Ureter (tissue), 1 donor: ENCODE data around the gene SOBP. TPM values are rescaled to one million over a fixed set of nuclear protein-coding genes. Genes with fewer than 3 reads are reported as not detected.
"Not testable (repeated sequence)": the region's sequence is repeated elsewhere in the genome, so short reads cannot be mapped to it uniquely, and the experiment has no call there.

ENCODE experiments used
- DNase-seq: peaks from one replicate; pipeline ENCODE4 v3.0.0-alpha.2; 2020; ENCODE audit warnings: low spot score
- total RNA-seq: library from RNA; stranded (reverse); gene quantifications from one replicate; pipeline ENCODE4 v1.2.4, GENCODE V29; 2023
- donor health status: DM: yes; HTN: yes; CAD: no.

The SOBP gene
- total RNA-seq, 1 donor from 2014 or later, result 12.6 TPM

- not testable (repeated sequence) for DNase-seq
Measured at GRCh38 chr6:107553121-107553520, 63.2 kb downstream of the SOBP start.

- DNase-seq, result no peak
Measured at GRCh38 chr6:107554326-107554725, 64.4 kb downstream of the SOBP start.

GRCh38 chr6:107554918-107555317 lies 65.0 kb downstream of the SOBP start:
- DNase-seq, result no peak

- no peak for DNase-seq
Measured at GRCh38 chr6:107555449-107555848, 65.5 kb downstream of the SOBP start.

GRCh38 chr6:107556082-107556481 lies 66.2 kb downstream of the SOBP start:
- DNase-seq, result no peak

GRCh38 chr6:107557698-107558097 lies 67.8 kb downstream of the SOBP start:
- DNase-seq, result no peak

GRCh38 chr6:107560657-107561056 lies 70.7 kb downstream of the SOBP start:
- DNase-seq, result no peak

GRCh38 chr6:107561306-107561705 lies 71.4 kb downstream of the SOBP start:
- peak; percentile 45 for DNase-seq

- DNase-seq, result no peak
Measured at GRCh38 chr6:107563694-107564588, 74.0 kb downstream of the SOBP start.

GRCh38 chr6:107564589-107564951 lies 74.7 kb downstream of the SOBP start:
- no peak for DNase-seq

GRCh38 chr6:107565165-107565723 lies 75.3 kb downstream of the SOBP start:
- no peak for DNase-seq

GRCh38 chr6:107567643-107568042 lies 77.7 kb downstream of the SOBP start:
- DNase-seq, result no peak

GRCh38 chr6:107569473-107569872 lies 79.6 kb downstream of the SOBP start:
- DNase-seq, result no peak

- no peak for DNase-seq
Measured at GRCh38 chr6:107571354-107571753, 81.4 kb downstream of the SOBP start.

- no peak for DNase-seq
Measured at GRCh38 chr6:107572886-107573285, 83.0 kb downstream of the SOBP start.

GRCh38 chr6:107574856-107575255 lies 84.9 kb downstream of the SOBP start:
- no peak for DNase-seq

- no peak for DNase-seq
Measured at GRCh38 chr6:107576852-107577251, 86.9 kb downstream of the SOBP start.

- DNase-seq, result no peak
Measured at GRCh38 chr6:107578642-107579341, 88.9 kb downstream of the SOBP start.

GRCh38 chr6:107579456-107580056 lies 89.6 kb downstream of the SOBP start:
- no peak for DNase-seq

GRCh38 chr6:107582086-107582485 lies 92.2 kb downstream of the SOBP start:
- no peak for DNase-seq

- DNase-seq, result no peak
Measured at GRCh38 chr6:107584726-107585125, 94.8 kb downstream of the SOBP start.

GRCh38 chr6:107585815-107586435 lies 96.0 kb downstream of the SOBP start:
- no peak for DNase-seq
